Psoas muscle (tissue), 8 donors: Measurements from ENCODE around the gene STAU1. TPM values are rescaled to one million over a fixed set of nuclear protein-coding genes. Genes with fewer than 3 reads are reported as not detected.

Experiments
- ATAC-seq, 4 donors: fragments of 200-7000 bp; cut with Tn5 transposase; one replicate each; pipeline ENCODE4 v1.9.1; 2020; ENCODE audit warnings: moderate library complexity in 3 of 4, mild to moderate bottlenecking in 2 of 4
- DNase-seq, 2 donors: peaks; one replicate each; pipeline ENCODE4 v3.0.0-alpha.2; 2020
- H3K27ac ChIP-seq: fragments of 200-600 bp; one replicate; pipeline ENCODE4 v1.8.0; 2022
- H3K27me3 ChIP-seq, 3 donors: fragments of 200-600 bp in 1 of 3; one replicate each; pipeline versions ENCODE4 v1.6.1 to v1.8.0; 2013 to 2022; ENCODE audit warnings: low read length in 2 of 3, mild to moderate bottlenecking in 2 of 3, moderate library complexity in 1 of 3; ENCODE audit not compliant: insufficient read depth in 3 of 3
- H3K36me3 ChIP-seq, 2 donors: fragments of 200-600 bp in 1 of 2; one replicate each; pipeline versions ENCODE4 v1.6.1 to v1.8.0; 2013 to 2022; ENCODE audit warnings: low read depth in 1 of 2, mild to moderate bottlenecking in 1 of 2, moderate library complexity in 1 of 2; ENCODE audit not compliant: insufficient read depth in 1 of 2
- H3K4me1 ChIP-seq: fragments of 200-600 bp; one replicate; pipeline ENCODE4 v1.8.0; 2022
- H3K4me3 ChIP-seq: fragments of 200-600 bp; one replicate; pipeline ENCODE4 v1.8.0; 2022; ENCODE audit warnings: mild to moderate bottlenecking
- H3K9me3 ChIP-seq: fragments of 200-600 bp; one replicate; pipeline ENCODE4 v1.8.0; 2022
- WGBS, 3 donors: extraction: QIAGEN DNeasy Blood & Tissue Kit; methylation state at CpG; one replicate each; pipeline versions ENCODE4 v1.1.6 to v1.1.7; 2013; 5-methylcytosine and 5-hydroxymethylcytosine counted together
- intact Hi-C, 2 donors: fragments of 100-400 bp; cut with DNase I; formaldehyde crosslinking; loops; one replicate each; pipeline versions ENCODE4 v1.11.0 to v1.14.2; 2022
- polyA plus RNA-seq, 3 donors: library from polyadenylated mRNA; stranded (reverse); fragments of 200-250 nt; gene quantifications; one replicate each; pipeline ENCODE4 v1.2.3, GENCODE V29; 2013
- total RNA-seq, 4 donors: library from RNA; stranded (reverse); fragmentation: NEBNext Ultra II Directional in 2 of 4; extraction: Animal tissue kit (Norgen Biotek cat#: 25700) in 2 of 4; gene quantifications; one replicate each; pipeline versions ENCODE4 v1.2.1 to v1.2.4, GENCODE V29; 2021 to 2023
- TF ChIP-seq, protein P1 (sequence below): fragments of 200-600 bp; IDR thresholded peaks from one replicate; pipeline ENCODE4 v1.8.0; 2022; ENCODE audit warnings: antibody characterized with exemption
- donor health status: healthy with polysubstance abuse.
- donor health status: DM: no; HTN: no; CAD: no; lungs with moderate emphysema.
- donor health status: Bipolar disorder and iron deficiency.
- donor health status: healthy.
- donor health status: DM: yes; HTN: yes; CAD: no.
- donor health status: DM: no; HTN: no; CAD: no.
- donor health status: DM: no; HTN: no; CAD: no.
- donor health status: DM: yes; HTN: yes; CAD: no.

Gene STAU1
- total and polyA plus RNA-seq, 7 donors, result 30.2 to 85.2 (median 58.8) TPM

DNA sequence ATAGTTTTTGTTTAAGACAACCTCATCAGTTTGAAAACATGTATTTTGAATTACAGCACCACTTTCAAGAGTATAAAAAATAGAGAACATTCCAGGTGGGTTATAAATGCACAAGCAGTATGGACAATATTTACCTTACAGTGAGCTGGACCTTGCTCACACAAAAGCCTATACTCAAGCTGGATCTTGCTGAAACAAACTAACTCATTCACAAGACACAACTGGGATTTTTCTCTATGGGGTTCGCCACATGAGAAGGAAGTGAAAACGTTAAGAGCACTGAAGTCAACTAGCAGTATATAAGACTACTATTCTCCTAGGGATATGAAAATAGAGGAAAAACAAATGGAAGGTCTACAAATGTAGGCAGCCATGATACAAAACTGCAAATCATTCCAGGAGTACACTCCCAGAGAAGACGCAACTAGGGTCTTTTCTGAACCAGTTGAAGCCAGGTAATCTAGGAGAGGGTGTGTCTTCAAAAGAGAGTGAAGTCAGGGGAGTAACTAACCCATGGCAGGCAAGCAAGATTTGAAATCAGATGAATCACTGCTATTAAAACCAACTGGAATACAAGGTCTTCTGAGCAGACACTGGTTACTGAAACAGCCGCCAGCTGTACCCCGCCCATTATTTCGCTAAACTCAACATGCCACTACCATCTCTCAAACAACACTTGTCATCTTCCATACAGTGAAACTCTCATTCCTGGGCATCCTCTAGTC lies 26.5 kb downstream of the STAU1 start:
- no peaks in the 10 kb centered on the region for H3K27me3 ChIP-seq
- intact Hi-C loops, result no loop called here
- ATAC-seq (peak in 2 of 4 donors; percentile 38 to 59), DNase-seq (no peak)
- peaks cover 1% of the 10 kb centered on the region for H3K4me1 ChIP-seq
- H3K4me3 ChIP-seq, result no peak overlapping the region
- TF ChIP-seq, protein P1, sequence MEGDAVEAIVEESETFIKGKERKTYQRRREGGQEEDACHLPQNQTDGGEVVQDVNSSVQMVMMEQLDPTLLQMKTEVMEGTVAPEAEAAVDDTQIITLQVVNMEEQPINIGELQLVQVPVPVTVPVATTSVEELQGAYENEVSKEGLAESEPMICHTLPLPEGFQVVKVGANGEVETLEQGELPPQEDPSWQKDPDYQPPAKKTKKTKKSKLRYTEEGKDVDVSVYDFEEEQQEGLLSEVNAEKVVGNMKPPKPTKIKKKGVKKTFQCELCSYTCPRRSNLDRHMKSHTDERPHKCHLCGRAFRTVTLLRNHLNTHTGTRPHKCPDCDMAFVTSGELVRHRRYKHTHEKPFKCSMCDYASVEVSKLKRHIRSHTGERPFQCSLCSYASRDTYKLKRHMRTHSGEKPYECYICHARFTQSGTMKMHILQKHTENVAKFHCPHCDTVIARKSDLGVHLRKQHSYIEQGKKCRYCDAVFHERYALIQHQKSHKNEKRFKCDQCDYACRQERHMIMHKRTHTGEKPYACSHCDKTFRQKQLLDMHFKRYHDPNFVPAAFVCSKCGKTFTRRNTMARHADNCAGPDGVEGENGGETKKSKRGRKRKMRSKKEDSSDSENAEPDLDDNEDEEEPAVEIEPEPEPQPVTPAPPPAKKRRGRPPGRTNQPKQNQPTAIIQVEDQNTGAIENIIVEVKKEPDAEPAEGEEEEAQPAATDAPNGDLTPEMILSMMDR, result no peak
- WGBS, 3 donors, result 86 to 87% (median 87%) methylated on average over 6 of the region's 6 CpGs
- H3K36me3 ChIP-seq, result peaks cover 0 to 52% of the 10 kb centered on the region in 2 donors
- no peak overlapping the region for H3K27ac ChIP-seq
- no peaks in the 10 kb centered on the region for H3K9me3 ChIP-seq

DNA sequence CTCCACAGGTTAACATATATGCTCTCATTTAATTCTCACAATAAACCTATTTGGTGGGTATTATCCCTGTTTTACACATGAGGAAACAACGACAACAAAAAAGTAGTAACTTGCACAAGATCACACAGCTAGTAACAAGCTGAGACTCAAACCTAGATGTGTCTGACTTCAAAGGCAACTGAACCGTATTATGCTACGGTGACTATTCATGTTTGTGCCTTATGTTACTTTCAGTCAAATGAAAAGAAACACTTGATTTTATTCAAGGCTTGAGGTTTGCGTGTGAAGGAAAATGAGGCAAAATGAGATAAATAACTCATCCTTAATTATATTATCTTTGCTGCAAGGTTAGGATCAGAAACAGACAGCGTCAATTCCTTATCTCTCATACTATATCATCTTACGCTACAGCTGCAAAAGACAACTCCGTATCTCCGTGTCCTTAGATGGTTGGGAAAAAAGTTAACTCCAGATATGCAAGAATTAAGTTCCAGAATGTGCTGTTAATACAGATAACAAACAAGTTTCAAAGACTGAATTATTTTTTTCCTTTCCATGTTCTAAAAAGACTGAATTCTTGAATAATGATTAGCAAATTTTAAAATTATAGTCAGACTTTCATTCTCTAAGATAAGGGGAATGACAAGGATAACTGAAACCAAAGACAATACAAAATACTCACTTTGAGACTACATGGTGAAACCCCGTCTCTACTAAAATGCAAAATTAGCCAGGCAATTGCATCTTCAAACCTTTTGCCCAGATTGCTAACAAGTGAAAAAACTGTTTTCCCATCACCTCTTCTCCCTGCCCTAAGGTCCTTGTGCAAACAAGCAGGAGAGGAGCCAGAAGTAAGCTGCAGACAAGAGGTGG lies 27.8 kb downstream of the STAU1 start:
- TF ChIP-seq, protein P1, result no peak
- no peak overlapping the region for H3K4me3 ChIP-seq
- H3K27me3 ChIP-seq, result no peaks in the 10 kb centered on the region
- no peak for DNase-seq
- peaks cover 0 to 45% of the 10 kb centered on the region in 2 donors for H3K36me3 ChIP-seq
- intact Hi-C loops, result no loop called here
- no peaks in the 10 kb centered on the region for H3K4me1 ChIP-seq
- 74 to 83% (median 76%) methylated on average over 9 of the region's 9 CpGs for WGBS, 3 donors
- no peak for ATAC-seq
- no peaks in the 10 kb centered on the region for H3K9me3 ChIP-seq
- no peak overlapping the region for H3K27ac ChIP-seq

DNA sequence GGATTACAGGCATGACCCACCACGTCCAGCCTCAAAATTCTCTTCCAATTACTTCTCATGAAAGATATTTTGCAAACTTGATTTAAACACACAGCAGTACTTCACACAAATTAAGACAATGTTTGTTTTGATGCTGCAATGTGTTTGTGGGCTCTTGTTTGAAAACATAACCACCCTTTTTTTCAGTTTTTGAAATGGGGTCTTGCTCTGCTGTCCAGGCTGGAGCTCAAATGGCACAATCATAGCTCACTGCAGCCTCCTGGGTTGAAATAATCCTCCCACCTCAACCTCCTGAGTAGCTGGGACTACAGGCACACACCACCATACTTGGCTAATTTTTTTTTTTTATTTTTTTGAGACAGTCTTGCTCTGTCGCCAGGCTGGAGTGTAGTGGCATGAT lies 31.0 kb downstream of the STAU1 start:
- peaks cover 0 to 44% of the 10 kb centered on the region in 2 donors for H3K36me3 ChIP-seq
- DNase-seq (no peak), ATAC-seq (no peak)
- no peak overlapping the region for H3K27ac ChIP-seq
- no peaks in the 10 kb centered on the region for H3K9me3 ChIP-seq
- H3K27me3 ChIP-seq, result no peaks in the 10 kb centered on the region
- TF ChIP-seq, protein P1, result no peak
- intact Hi-C loops, result no loop called here
- no peak overlapping the region for H3K4me3 ChIP-seq
- 98 to 100% (median 100%) methylated on average over 2 of the region's 2 CpGs for WGBS, 3 donors
- no peaks in the 10 kb centered on the region for H3K4me1 ChIP-seq

DNA sequence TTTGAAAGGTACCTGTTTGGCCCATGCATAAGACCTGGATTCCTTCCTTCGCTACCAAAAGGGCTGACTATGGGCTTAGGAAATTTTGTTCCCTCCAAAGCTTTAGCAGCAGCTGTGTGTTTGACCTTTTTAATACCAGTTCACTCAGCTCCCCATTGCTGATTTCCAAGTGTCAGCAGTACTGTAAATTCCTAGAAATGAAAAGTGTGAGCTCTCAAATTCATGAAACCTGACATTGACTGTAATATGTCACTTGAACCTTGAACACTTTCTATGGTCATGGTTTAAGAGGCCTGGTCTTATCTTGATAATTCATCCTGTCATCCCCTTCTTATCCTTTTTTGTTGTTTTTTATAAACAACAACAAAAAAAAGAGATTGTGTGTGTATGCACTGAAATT lies 31.7 kb downstream of the STAU1 start:
- WGBS, 3 donors, result 53 to 87% (median 66%) methylated on average over 1 of the region's 1 CpG
- no peak overlapping the region for H3K27ac ChIP-seq
- H3K27me3 ChIP-seq, result no peaks in the 10 kb centered on the region
- no peaks in the 10 kb centered on the region for H3K4me1 ChIP-seq
- H3K36me3 ChIP-seq, result peaks cover 0 to 44% of the 10 kb centered on the region in 2 donors
- no peaks in the 10 kb centered on the region for H3K9me3 ChIP-seq
- ATAC-seq (no peak), DNase-seq (no peak)
- TF ChIP-seq, protein P1, result no peak
- H3K4me3 ChIP-seq, result no peak overlapping the region
- intact Hi-C loops, result no loop called here
